GM12891 (cell line): ENCODE measurements around the gene PYDC2.

Source experiments
- POLR2A ChIP-seq: IDR thresholded peaks from 2 replicates; pipeline ENCODE4 v1.6.1; 2011; ENCODE audit warnings: low read depth, low read length, control low read depth
- POLR2AphosphoS5 ChIP-seq: IDR thresholded peaks from 2 replicates; pipeline ENCODE4 v1.6.1; 2011; ENCODE audit warnings: low read depth, low read length, control low read depth
- SPI1 ChIP-seq: IDR thresholded peaks from 2 replicates; pipeline ENCODE4 v1.6.1; 2011; ENCODE audit warnings: low read depth, low read length, control low read depth
- TAF1 ChIP-seq: IDR thresholded peaks from 2 replicates; pipeline ENCODE4 v1.6.1; 2011; ENCODE audit warnings: low read depth, low read length, control low read depth

DNA sequence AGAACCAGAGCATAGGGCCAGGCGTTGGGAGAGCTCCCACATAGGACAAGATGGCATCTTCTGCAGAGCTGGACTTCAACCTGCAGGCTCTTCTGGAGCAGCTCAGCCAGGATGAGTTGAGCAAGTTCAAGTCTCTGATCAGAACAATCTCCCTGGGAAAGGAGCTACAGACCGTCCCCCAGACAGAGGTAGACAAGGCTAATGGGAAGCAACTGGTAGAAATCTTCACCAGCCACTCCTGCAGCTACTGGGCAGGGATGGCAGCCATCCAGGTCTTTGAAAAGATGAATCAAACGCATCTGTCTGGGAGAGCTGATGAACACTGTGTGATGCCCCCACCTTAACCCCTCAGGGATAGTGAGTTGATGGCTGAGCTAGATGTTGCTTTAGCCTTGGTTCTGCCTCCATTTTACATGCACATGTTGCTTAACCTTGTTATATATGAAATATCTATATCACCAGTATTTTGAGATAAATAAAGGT is at the start of gene PYDC2:
- TF ChIP-seq TAF1: no peak
- no peak for TF ChIP-seq POLR2AphosphoS5
- TF ChIP-seq POLR2A: no peak
- no peak for TF ChIP-seq SPI1
